Stimulated activated CD8-positive, alpha-beta memory T cell treated with anti-CD3 and anti-CD28 coated beads, Interleukin-7, amount 100 ng/mL, for 48 hours (primary cell): ENCODE results near the gene DSTN.
"Not testable (repeated sequence)": the region's sequence is repeated elsewhere in the genome, so short reads cannot be mapped to it uniquely, and the experiment has no call there.

Experiments used
- DNase-seq, 2 donors: peaks; one replicate each; pipeline ENCODE4 v3.0.0-alpha.2; 2020; ENCODE audit warnings: low read depth in 1 of 2; ENCODE audit errors: extremely low read depth in 1 of 2

Gene DSTN

DNA sequence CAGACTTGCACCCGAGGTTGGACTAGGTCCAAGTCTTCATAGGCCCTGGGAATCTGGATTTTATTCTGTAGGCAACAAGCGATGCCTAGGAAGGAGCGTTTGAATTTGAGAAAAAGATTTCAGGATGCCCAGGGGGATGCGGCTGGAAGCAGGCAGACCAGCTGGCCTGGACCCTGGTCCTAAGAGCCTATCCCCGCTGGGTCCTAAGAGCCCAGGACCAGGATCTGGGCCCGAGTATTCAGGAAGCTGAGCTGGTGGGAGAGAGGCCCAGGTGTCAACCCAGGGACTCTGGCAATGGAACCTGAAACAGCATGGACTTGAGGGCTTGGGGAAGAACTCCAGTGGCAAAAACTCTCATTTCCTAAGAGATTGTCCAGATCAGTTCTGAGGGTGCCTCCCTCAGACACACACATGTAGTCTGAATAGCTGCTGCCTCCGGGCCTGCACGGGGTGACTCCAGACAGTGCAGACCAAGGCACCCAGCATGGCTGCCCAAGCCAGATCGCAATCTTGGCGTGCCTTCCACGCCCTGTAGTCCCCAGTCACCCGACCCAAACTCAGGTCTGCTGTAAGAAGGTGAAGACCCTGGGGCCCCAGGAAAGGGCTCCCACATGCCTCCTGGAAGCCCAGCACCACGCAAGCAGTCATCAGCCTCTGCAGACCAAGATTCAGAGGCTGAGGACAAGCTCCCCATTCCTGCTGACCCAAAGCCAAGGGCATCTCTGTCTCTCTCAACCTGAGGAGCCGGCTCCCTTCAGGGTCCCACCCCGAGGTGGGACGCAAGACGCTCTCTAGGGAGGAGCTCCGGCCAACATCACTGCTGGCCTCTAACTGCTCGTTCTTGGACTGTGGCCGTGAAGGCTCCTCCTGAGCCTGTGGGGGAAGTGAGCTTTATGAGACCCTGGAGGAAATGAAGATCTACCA is 77.8 kb downstream of the DSTN start:
- no peak for DNase-seq

- DNase-seq, result no peak
These were observed 78.4 kb downstream of the DSTN start for GRCh38 chr20:17648315-17648646.

DNA sequence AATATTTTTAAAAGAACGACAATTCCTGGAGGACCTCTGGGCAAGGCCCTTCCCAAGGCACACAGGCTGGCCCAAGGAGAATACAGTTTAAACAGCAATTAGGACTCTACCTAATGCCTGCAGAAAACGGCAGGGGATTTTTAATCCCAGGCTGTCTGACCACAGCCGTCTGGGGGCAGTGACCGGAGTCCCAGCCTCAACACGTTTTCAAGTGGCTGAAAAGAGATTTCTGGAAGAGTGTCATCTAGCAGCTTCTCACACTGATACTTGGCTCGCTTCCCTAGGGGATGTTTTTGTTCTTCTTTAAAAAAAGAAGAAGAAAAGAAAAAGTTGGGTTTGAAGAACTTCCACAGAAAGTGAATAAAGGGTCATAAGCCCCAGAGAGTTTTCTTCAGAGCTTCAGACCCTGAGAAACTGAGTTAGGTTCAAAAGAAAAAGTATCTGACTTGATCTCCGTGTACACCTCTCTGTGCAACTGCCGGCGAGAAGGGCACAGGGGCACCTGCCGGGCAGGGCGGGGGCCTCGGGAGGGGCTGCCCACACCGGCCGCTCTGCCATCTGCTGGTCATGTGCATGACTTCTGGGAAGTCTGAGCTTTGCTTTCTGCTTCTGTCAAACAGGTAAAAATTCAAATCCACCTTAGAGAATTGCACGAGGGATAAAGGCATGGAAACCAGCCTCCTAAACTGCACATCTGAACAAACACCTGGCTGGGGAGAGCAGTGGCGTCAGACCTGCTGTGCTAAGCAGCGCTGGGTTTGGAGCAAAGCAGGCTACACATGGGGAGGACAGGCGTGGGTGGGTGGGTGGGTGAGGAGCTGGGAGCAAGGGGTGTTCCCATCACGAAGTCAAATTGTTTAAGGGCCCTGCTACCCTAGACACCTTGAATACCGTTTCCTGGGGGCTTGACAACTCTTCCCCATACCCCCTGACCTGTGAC is 79.2 kb downstream of the DSTN start:
- no peak for DNase-seq

DNA sequence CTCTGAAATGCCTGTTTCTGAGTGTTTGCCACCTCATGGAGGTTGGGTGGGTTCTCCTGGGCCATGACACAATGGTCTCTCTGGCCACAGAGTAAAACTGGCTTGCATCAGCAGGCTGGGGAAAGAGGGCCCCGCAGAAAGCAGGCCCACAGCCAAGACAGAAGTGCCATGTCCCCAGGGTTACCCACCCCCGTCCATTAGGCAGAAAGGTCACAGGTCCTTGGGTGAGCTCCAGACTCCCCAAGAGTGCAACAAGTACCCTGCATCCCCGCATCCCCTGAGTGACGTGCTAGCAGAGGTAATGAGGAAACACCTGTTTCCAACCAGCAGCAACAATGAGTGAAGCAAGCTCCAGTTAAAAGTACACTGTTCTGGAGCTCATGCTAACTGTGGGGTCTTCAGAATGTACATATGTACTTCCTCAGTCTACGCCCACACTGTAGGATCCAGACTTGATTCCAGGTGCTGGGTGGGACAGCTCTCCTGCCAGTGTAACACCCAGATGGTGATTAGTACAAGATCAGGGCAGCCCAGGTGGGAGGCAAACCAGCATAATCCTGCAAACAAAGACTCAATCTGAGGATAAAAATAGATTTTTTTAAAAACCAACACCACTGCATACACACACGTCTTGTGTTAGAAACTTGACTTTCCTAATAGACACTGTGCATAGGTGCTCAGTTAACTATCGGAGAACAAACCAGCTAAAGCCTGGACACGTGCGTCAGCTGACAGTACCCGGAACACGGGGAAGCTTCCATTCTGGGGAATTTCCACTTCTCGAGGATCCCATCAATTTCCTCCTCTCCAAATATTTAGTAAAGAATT is 80.6 kb downstream of the DSTN start:
- no peak for DNase-seq

- DNase-seq, result no peak
These were observed 81.4 kb downstream of the DSTN start for GRCh38 chr20:17651129-17651759.

- DNase-seq, result no peak
These were observed 82.0 kb downstream of the DSTN start for GRCh38 chr20:17651760-17652388.

DNA sequence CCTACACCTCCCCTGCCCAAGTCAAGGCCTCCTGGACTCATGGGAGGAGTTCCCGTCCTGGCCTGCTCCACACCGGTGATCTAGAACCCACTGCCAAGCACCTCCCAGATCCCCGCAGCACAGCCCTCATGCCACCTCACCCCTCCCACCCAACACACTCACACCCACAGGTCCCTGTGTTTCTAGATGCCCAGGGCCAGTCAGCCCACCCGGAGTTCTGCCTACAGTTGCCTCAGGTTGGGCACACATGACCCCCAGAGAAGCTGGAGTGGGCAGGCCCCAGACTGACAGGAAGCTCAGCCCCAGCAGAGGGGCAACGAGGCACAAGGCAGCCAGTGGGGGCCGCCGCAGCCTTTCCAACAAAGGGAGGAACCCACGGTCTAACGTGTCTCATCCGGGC is 82.5 kb downstream of the DSTN start:
- no peak for DNase-seq

DNA sequence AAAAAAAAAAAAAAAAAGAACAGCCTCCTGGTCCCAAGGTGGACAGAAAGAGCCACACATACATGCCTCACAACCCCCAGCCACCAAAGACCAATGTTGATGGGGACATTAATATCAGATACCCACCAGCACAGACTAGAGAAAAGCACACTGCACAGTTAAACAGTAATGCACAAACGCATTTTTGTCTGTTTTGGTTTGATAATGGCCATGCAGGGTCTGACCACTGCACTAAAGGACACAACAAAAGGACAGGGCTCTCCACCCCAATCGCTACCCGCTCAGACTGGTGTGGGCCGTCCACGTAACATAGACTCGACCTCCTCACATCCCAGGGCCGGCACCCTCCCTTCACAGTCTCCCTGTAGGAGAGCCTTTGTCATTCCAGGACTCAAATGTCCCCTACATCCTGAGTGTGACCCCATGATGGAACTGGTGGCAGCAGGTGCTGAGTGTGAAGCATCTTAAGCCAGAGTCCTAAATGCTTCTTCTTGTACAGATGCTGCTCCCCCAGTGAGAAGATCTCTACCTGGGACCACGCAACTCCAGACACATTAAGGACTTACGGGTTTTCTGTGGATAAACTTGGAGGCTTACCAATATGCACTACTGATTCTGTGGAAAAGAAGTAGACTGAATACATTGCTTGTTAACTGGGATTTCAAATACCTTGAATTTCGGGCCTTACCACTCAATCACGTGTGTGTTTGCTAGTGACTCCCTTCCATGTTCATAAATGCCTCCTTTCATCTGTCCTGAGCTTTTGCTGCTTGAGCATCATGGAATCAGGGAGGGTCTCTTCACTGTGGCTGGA is 84.2 kb downstream of the DSTN start:
- no peak for DNase-seq

DNA sequence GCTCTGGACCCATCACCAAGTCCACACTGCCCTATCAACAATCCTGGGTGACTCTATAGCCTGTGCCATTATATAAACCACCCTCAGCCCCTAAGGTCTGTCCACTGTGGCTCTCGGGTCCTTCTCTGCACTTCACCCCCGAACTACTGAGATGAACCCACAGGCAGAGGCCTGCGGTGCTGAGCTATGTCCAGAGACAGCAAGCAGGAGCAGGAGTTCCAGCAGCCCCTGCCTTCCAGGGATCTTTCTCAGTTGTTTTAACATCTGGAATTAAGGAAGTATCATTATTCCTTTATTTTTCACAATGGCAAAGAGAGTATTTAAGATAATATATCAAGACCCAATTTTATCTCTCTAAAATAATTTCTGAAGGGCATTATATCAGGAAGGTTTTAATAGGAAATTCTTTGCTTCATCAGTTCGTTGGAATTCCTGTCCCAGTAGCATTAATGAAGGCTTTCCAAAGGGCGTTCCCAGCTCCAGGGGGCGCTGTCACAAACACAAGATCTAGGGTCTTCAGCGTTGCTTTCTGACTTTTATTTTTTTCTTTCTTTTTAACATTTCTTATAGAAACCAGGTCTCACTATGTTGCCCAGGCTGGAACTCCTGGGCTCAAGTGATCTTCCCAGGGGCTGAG is 84.9 kb downstream of the DSTN start:
- DNase-seq, result no peak

- DNase-seq, result no peak
These were observed 85.4 kb downstream of the DSTN start for GRCh38 chr20:17655286-17655651.

- no peak for DNase-seq
These were observed 86.1 kb downstream of the DSTN start for GRCh38 chr20:17655865-17656479.

- no peak for DNase-seq
These were observed 87.4 kb downstream of the DSTN start for GRCh38 chr20:17657079-17657825.

DNA sequence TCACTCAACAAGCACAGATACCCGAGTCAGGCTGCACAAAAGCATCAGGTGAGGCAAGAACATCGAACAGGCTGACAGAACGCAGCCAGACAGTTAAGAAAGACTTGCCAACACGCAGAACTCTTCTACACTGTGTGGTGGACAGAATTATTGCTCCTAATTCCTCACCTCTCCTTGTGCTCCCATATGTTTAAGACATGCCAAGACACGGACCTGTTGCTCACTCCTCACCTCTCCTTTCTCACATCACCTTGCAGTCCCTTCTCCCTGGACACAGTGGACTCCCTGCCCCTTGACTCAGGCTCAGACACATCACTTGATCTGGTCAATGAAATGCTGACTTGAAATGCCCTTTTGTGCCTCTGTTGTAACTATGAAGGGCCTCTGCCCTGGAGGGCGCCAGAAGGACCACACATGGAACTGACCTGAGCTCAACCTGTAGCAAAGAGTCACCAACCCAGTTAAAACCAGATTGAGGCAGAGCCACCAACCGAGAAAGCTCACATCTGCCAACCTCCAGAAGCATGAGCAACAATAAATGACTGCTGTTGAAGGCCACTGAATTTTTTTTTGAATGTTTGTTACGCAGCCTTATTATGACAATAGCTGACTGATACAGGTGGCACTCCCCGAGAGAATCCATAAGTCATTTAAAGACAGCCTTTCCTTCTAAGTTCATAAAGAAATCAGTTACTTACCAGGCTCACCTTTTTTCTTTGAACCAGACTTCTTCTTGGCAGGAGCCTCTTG is 88.2 kb downstream of the DSTN start:
- no peak for DNase-seq

DNA sequence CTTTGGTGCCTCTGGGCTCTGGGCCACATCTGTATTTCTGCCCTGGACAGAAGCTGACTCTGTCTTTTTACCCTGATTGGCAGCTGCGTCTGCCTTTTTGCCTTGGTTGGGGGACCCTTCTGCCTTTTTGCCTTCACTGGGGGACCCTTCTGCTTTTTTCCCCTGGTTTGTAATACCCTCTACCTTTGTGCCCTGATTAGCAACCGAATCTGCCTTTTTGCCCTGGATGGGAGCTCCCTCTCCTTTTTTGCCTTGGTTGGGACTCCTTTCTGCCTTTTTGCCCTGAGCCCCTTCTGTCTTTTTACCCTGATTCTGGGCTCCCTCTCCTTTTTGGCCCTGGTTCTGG is 88.7 kb downstream of the DSTN start:
- no peak for DNase-seq

GRCh38 chr20:17659344-17659743 is 89.5 kb downstream of the DSTN start:
- DNase-seq, result not testable (repeated sequence)
